T47D (cell line): ENCODE data around the gene REN.

Source experiments
- DNase-seq, 2 experiments: peaks; one replicate each; pipeline versions ENCODE4 v3.0.0 to v3.0.0-alpha.2; 2011 to 2012; ENCODE audit warnings: low read depth in 1 of 2, low spot score in 1 of 2
- JUND ChIP-seq: IDR thresholded peaks from 2 replicates; pipeline ENCODE4 v1.6.1; 2012; ENCODE audit warnings: low read depth
- in situ Hi-C: cut with HindIII; loops from 2 replicates; pipeline ENCODE4 v1.10.0; 2016; ENCODE audit warnings: low sequenced_read_pairs, low pct_unique_long_range_greater_than_20kb

Gene REN

GRCh38 chr1:204147406-204148383 is 18.4 kb downstream of the REN start:
- TF ChIP-seq JUND = no peak
- in situ Hi-C loops = loop anchor here (25.0 kb wide), 1 partner anchor 285 kb away; the partner anchor contains the start of gene SNRPE
- DNase-seq = no peak

- DNase-seq = no peak
- TF ChIP-seq JUND = no peak
- in situ Hi-C loops = loop anchor here (25.0 kb wide), 1 partner anchor 285 kb away; the partner anchor contains the start of gene SNRPE
Observed at GRCh38 chr1:204146965-204147364, 19.2 kb downstream of the REN start.

DNA sequence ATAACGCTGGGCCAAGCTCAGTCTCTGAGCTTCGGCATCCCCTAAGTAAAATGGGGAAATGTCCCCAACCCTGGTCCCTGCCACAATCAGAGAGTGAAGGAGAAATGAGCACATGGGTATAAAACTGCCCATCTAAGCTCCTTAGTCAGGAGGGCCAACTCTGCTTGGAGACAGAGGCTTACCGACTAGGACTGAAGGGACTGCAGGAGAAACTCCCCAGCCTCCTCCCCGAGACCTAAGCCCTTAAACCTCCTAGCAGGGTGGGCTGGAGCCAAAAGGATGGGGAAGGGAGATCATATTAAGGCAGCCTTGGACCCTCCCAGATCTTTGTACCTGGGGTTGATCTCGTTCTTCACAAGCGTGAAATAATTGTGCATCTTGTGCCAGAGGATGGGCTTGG is 19.8 kb downstream of the REN start:
- no peak for DNase-seq
- TF ChIP-seq JUND = no peak
- in situ Hi-C loops = loop anchor here (25.0 kb wide), 1 partner anchor 284 kb away; the partner anchor contains the start of gene SNRPE

- no peak for TF ChIP-seq JUND
- in situ Hi-C loops = loop anchor here (25.0 kb wide), 1 partner anchor 283 kb away; the partner anchor contains the start of gene SNRPE
- peak in 1 of 2 experiments; percentile 47 for DNase-seq
Observed at GRCh38 chr1:204145033-204145504, 21.1 kb downstream of the REN start.

DNA sequence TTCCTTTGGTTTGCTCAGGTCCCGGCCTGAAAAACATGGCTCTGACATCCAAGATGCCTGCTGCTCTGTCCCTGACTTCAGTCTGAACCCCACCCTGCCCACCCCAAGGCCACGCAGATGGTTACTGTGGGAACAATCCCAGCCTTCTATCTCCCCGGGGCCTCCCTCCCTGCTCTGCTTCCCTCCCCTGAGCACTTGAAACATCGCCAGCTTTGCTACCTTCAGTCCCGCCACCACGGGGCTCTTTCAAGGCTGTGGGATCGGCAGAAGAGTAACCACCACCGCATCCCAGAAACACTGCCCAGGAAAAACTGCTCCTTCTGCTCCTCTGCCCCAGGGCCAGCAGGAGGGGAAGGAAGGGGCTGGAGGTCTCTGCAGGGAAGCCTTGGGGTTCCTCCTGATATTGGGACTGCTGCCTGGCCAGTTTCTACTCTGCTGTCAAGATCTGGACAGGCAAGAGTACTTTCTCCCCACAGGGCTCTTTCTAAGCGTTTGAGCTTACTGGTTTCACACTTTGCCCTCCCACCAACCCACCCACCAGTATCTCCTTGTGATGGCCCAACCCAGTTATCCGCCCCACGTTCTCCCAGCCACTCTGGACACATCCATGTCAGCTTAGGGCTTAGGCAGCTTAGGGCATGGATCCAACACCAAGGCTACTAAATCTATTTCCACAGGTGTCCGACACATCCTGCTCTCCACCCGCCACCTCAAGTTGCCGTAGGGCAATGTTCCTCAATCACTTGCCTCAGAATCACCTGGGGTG is 22.7 kb downstream of the REN start:
- no peak for DNase-seq
- in situ Hi-C loops = loop anchor here (25.0 kb wide), 1 partner anchor 281 kb away; the partner anchor contains the start of gene SNRPE
- TF ChIP-seq JUND = no peak

- in situ Hi-C loops = loop anchor here (25.0 kb wide), 1 partner anchor 280 kb away; the partner anchor contains the start of gene SNRPE
- DNase-seq = no peak
Observed at GRCh38 chr1:204142032-204142974, 23.8 kb downstream of the REN start.

GRCh38 chr1:204141131-204141530 is 25.0 kb downstream of the REN start:
- TF ChIP-seq JUND = no peak
- in situ Hi-C loops = loop anchor here (25.0 kb wide), 1 partner anchor 279 kb away; the partner anchor contains the start of gene SNRPE

More at GRCh38 chr1:204142032-204142974, 23.8 kb downstream of the REN start:
- no peak for TF ChIP-seq JUND

DNA sequence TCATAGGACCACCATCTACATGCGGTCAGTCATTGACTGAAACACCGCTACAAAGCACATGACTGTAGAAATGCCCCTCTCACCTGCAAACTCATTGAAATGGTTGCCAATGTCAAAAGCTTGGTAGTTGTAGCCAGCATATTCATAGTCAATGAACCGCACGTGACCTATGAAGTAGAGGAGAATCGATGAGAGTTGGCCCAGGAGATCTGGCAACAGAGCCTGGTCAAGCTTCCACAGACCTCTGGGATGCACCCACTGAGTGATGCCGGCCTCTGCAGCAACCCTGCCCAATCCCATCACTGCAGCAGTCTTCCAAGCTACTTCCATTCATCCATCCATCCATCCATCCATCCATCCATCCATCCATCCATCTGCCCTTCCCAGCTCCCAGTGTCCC is 26.2 kb downstream of the REN start:
- TF ChIP-seq JUND = no peak
- no peak for DNase-seq
- in situ Hi-C loops = loop anchor here (25.0 kb wide), 1 partner anchor 278 kb away; the partner anchor contains the start of gene SNRPE

More at GRCh38 chr1:204141131-204141530, 25.0 kb downstream of the REN start:
- peak in 1 of 2 experiments; percentile 83 for DNase-seq

DNA sequence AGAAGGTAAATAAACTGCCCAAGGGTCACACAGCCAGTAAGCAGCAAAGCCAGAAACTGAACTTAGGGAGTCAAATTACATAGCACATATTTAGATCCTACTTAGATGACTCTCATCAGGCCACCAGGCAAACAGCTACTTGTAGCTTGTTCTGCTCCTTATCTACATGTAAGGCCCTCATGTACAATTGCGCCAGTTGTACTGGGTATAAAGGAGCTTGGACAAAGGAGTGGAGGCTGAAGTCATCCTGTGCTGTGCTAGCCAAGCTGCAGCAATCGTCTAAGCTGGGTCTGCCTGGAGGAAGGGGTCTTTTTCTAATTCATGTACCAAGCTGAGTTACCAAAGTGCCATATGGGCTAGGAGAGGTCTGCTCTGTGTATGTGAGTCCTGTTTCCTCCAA is 27.0 kb downstream of the REN start:
- in situ Hi-C loops = loop anchor here (25.0 kb wide), 1 partner anchor 277 kb away; the partner anchor contains the start of gene SNRPE
- peak in 1 of 2 experiments; percentile 24 for DNase-seq
- TF ChIP-seq JUND = no peak

DNA sequence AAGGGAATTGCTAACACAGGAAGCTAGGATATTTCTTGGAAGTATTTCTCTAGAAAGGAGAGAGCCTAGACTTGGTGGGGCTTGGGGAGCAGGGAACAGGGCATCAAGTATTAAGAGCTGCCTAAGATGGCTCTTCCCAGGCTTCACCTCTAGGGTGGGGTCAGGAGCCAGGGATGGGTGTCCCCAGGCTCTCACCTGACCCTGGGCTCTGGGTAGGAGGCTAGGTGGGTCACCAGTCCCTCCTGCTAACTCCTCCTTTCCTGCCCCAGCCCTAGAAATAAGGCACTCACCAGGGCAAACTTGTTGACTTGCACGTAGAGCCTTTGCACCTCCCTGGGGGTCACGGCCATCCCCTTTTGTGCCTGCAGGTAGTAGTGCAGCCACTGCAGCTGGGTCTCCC is 29.3 kb downstream of the REN start:
- no peak for DNase-seq
- TF ChIP-seq JUND = no peak
- in situ Hi-C loops = loop anchor here (25.0 kb wide), 1 partner anchor 275 kb away; the partner anchor contains the start of gene SNRPE

DNA sequence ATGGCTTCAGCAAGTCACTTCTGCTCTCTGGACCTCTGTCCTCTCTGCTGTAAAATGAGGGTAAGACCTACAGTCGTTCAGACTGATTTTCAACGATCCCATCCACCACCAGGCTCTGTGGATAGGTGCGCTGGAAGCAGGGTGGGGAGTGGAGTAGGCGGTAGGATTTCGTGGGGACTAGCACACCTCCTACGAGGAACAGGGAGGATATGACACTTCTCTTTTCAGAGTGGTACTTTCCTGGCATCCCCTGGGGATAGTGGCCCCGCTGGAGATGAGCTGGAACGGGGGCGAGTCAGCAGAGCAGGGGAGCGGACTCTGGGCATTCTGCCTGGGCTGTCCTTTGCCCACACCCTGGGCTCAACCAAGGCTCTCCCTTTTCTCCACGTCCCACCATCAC is 32.0 kb downstream of the REN start:
- no peak for DNase-seq
- no peak for TF ChIP-seq JUND
- in situ Hi-C loops = loop anchor here (25.0 kb wide), 1 partner anchor 272 kb away; the partner anchor contains the start of gene SNRPE
